ENCODE results near the gene NOL8.

Gene NOL8

DNA sequence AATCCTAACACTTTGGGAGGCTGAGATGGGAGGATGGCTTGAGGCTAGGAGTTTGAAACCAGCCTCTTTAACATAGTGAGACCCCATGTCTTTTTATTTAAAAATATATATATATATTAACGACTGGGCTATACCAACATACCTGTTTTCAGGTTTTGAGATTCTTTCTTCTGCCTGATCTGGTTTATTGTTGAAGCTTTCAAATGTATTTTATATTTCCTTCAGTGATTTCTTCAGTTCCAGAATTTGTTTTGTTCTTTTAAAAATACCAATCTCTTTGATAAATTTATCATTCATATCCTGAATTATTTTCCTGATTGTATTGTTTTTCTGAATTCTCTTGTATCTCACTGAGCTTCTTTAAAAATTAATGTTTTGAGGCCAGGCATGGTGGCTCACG is 48.0 kb upstream of the NOL8 start:
- Histone ChIP-seq H3K4me3 (ENCODE audit: low read depth, low read length) (no peak overlapping the region), H3K27ac (ENCODE audit: extremely low read depth, low read depth, low read length) (no peak overlapping the region), H3K9me3 (ENCODE audit: control insufficient read depth, insufficient read depth, low read depth, low read length) (no peaks in the 10 kb centered on the region), H3K36me3 (ENCODE audit: control insufficient read depth in 2 of 2, insufficient read depth in 1 of 2, low read length in 2 of 2) (no peaks in the 10 kb centered on the region), H3K4me1 (ENCODE audit: control insufficient read depth, insufficient read depth, low read length) (no peaks in the 10 kb centered on the region)
- ChIA-PET CTCF (interaction anchor here (0.6 kb wide), 1 partner anchor 128 kb away, joined by 3 read pairs; no protein-coding TSS in a partner anchor), POLR2A (no interaction called here)
- TF ChIP-seq ZFP37 (tag by site-specific recombination; IDR thresholded peaks at IDR 0.05) (no peak), ZNF10 (tag by site-specific recombination; IDR thresholded peaks at IDR 0.05) (no peak), ZNF341 (tag by site-specific recombination; IDR thresholded peaks at IDR 0.05; ENCODE audit: low read depth) (no peak), ZNF354C (tag by site-specific recombination; IDR thresholded peaks at IDR 0.05; ENCODE audit: borderline replicate concordance, low read depth) (no peak), ZNF266 (tag by site-specific recombination; IDR thresholded peaks at IDR 0.05; ENCODE audit: low read depth) (no peak), ZNF600 (tag by site-specific recombination; IDR thresholded peaks at IDR 0.05) (no peak), ZNF24 (tag by site-specific recombination; IDR thresholded peaks at IDR 0.05) (no peak)
- TF ChIP-seq, protein P1, sequence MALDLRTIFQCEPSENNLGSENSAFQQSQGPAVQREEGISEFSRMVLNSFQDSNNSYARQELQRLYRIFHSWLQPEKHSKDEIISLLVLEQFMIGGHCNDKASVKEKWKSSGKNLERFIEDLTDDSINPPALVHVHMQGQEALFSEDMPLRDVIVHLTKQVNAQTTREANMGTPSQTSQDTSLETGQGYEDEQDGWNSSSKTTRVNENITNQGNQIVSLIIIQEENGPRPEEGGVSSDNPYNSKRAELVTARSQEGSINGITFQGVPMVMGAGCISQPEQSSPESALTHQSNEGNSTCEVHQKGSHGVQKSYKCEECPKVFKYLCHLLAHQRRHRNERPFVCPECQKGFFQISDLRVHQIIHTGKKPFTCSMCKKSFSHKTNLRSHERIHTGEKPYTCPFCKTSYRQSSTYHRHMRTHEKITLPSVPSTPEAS (tag by site-specific recombination; IDR thresholded peaks at IDR 0.05) = no peak

GRCh38 chr9:92369075-92369474 is 43.9 kb upstream of the NOL8 start:
- H3K4me3 ChIP-seq (ENCODE audit: low read depth, low read length) = no peak overlapping the region
- no peaks in the 10 kb centered on the region for H3K4me1 ChIP-seq (ENCODE audit: control insufficient read depth, insufficient read depth, low read length)
- H3K27ac ChIP-seq (ENCODE audit: extremely low read depth, low read depth, low read length) = no peak overlapping the region
- POLR2A ChIA-PET = no interaction called here
- TF ChIP-seq ZNF596 (tag by site-specific recombination; IDR thresholded peaks at IDR 0.05) (no peak), BCL11A (tag by site-specific recombination; IDR thresholded peaks at IDR 0.05; ENCODE audit: low read depth) (no peak), ZNF423 (tag by site-specific recombination; IDR thresholded peaks at IDR 0.05) (no peak), PATZ1 (tag by site-specific recombination; IDR thresholded peaks at IDR 0.05) (no peak), INSM2 (tag by site-specific recombination; IDR thresholded peaks at IDR 0.05) (no peak), ZNF660 (tag by site-specific recombination; IDR thresholded peaks at IDR 0.05) (no peak), PBX3 (CRISPR knock-in tag; IDR thresholded peaks at IDR 0.05) (no peak), ZNF16 (tag by site-specific recombination; IDR thresholded peaks at IDR 0.05; ENCODE audit: low read depth) (no peak), ZNF585B (tag by site-specific recombination; IDR thresholded peaks at IDR 0.05) (no peak)
- TF ChIP-seq, protein P2, sequence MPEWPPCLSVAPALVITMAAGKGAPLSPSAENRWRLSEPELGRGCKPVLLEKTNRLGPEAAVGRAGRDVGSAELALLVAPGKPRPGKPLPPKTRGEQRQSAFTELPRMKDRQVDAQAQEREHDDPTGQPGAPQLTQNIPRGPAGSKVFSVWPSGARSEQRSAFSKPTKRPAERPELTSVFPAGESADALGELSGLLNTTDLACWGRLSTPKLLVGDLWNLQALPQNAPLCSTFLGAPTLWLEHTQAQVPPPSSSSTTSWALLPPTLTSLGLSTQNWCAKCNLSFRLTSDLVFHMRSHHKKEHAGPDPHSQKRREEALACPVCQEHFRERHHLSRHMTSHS (tag by site-specific recombination; IDR thresholded peaks at IDR 0.05) = no peak
- TF ChIP-seq, protein P3, sequence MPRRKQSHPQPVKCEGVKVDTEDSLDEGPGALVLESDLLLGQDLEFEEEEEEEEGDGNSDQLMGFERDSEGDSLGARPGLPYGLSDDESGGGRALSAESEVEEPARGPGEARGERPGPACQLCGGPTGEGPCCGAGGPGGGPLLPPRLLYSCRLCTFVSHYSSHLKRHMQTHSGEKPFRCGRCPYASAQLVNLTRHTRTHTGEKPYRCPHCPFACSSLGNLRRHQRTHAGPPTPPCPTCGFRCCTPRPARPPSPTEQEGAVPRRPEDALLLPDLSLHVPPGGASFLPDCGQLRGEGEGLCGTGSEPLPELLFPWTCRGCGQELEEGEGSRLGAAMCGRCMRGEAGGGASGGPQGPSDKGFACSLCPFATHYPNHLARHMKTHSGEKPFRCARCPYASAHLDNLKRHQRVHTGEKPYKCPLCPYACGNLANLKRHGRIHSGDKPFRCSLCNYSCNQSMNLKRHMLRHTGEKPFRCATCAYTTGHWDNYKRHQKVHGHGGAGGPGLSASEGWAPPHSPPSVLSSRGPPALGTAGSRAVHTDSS (tag by site-specific recombination; IDR thresholded peaks at IDR 0.05) = no peak
- no peaks in the 10 kb centered on the region for H3K9me3 ChIP-seq (ENCODE audit: control insufficient read depth, insufficient read depth, low read depth, low read length)
- CTCF ChIA-PET = no interaction called here
- H3K36me3 ChIP-seq (ENCODE audit: control insufficient read depth in 2 of 2, insufficient read depth in 1 of 2, low read length in 2 of 2) = peaks cover 0 to 4% of the 10 kb centered on the region in 2 experiments; a peak in 1 of 3 replicates

Data from HEK293 (cell line).